Measurements from ENCODE around the gene CMYA5. TPM values are rescaled to one million over a fixed set of nuclear protein-coding genes. Genes with fewer than 3 reads are reported as not detected.

The CMYA5 gene
- total RNA-seq (ENCODE audit: low replicate concordance), result 1.7 and 7.5 TPM in 2 replicates

DNA sequence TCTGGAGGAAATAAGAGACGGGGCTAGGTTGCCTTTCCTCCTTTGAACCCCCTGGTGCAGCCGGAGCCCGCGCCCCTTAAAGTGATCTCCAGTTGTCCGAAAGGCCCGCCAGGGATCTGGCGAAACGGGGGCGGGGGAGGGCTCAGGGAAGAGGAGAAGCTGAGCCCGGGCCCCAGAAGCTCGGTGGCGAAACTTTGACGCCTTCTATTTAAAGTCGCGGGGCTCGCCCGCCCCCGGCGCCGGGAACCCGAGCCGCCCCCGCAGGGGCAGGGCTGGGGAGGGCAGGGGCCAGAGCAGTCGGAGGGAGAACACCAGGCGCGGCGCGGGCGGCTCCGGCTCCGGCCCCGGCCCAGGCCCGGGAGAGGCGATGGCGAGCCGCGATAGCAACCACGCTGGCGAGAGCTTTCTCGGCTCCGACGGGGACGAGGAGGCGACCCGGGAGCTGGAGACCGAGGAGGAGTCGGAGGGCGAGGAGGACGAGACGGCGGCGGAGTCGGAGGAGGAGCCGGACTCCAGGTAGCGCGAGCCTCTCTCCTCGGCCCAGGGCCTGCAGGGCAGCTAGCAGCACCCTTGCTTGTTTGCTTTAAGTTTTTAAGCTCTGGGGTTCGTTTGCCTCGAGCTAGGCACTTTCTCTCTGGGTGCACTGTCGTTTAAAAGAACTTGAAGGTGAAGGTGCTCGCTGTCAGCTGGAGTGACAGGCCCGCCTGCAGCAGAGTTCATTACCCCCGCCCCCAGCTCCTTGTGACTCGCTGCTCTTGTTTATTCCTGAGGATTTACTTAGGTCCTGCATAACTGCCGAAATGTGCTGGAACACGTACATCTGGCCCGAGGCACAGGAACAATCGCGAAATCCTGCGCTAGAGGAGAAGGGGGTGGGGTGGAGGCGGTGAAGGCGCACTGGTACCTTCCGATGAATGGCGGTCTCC is at the start of gene CMYA5:
TSS of gene CMYA5 (plus strand) at position 296 of the 926 bp plus-strand sequence. CDS start at position 368, 72 bp downstream.
- DNase-seq (ENCODE audit: low read depth), result no peak
- TF ChIP-seq, protein P1, sequence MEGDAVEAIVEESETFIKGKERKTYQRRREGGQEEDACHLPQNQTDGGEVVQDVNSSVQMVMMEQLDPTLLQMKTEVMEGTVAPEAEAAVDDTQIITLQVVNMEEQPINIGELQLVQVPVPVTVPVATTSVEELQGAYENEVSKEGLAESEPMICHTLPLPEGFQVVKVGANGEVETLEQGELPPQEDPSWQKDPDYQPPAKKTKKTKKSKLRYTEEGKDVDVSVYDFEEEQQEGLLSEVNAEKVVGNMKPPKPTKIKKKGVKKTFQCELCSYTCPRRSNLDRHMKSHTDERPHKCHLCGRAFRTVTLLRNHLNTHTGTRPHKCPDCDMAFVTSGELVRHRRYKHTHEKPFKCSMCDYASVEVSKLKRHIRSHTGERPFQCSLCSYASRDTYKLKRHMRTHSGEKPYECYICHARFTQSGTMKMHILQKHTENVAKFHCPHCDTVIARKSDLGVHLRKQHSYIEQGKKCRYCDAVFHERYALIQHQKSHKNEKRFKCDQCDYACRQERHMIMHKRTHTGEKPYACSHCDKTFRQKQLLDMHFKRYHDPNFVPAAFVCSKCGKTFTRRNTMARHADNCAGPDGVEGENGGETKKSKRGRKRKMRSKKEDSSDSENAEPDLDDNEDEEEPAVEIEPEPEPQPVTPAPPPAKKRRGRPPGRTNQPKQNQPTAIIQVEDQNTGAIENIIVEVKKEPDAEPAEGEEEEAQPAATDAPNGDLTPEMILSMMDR (IDR thresholded peaks at IDR 0.05; ENCODE audit: insufficient read depth, low read length), result no peak

DNA sequence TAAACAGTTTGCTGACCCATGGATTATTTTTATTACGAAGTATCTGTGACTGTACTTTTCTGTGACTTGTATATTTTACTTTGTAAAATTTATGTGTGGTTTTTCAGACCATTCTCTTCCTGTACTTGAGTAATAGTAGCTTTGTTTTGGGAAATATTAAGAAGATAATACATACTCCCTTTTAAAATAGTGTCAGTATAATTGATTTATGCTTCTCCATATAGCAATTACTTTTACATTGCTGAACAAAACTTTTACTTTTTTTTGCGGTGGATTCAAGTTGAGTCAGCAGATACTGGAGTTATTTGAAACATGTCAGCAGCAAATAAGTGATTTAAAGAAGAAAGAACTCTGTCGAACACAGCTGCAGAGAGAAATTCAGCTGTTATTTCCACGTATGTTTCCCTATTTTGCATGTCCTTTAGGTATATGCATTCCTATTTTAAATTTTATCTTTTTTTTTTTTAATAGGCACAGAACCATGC is 49.0 kb upstream of the CMYA5 start:
- H3K4me3 ChIP-seq (ENCODE audit: low read depth, low read length), result no peak overlapping the region
- DNase-seq (ENCODE audit: low read depth), result no peak
- TF ChIP-seq, protein P1 (IDR thresholded peaks at IDR 0.05; ENCODE audit: insufficient read depth, low read length), result no peak

More for the DNA sequence above, at the start of gene CMYA5:
- H3K4me3 ChIP-seq (ENCODE audit: low read depth, low read length), result peak within 1 kb of the TSS; percentile 44

DNA sequence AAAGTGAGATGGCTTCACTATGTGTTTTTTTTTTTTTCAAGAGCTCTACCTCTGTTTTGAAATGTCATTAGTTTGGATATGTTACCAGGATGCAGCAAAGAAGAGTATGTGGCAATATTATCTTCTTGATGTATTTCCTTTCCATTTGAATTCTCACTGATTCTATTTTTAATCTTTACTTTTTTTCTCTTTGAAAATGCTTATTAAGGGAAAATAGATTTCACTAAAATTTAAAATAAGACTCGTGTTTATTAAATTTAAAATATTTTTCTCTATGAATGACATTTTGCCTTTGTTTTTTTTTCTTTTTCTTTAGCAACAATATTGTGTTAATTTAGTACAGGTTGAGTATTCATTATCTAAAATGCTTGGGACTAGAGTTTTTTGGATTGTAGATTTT is 48.2 kb upstream of the CMYA5 start:
- no peak for DNase-seq (ENCODE audit: low read depth)
- H3K4me3 ChIP-seq (ENCODE audit: low read depth, low read length), result no peak overlapping the region
- TF ChIP-seq, protein P1 (IDR thresholded peaks at IDR 0.05; ENCODE audit: insufficient read depth, low read length), result no peak

DNA sequence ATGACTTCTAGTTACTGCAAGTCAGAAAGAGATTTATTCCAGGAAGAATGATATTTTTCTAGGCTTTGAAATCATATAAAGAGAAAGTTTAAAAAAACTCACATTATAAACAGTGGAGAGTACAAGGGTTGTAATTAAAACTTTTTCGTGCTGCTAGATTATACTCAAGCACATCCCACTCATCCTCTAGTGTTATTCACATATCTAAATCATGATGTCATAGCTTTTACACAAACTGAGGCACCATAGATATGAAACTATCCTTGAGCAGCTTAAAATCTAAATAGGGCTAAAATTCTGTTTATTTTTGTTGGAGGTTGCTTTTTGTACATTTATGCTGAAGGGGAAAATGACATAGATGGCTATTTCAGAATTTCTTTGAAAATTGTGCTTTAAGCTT is 47.4 kb upstream of the CMYA5 start:
- no peak for DNase-seq (ENCODE audit: low read depth)
- TF ChIP-seq, protein P1 (IDR thresholded peaks at IDR 0.05; ENCODE audit: insufficient read depth, low read length), result no peak
- H3K4me3 ChIP-seq (ENCODE audit: low read depth, low read length), result no peak overlapping the region

DNA sequence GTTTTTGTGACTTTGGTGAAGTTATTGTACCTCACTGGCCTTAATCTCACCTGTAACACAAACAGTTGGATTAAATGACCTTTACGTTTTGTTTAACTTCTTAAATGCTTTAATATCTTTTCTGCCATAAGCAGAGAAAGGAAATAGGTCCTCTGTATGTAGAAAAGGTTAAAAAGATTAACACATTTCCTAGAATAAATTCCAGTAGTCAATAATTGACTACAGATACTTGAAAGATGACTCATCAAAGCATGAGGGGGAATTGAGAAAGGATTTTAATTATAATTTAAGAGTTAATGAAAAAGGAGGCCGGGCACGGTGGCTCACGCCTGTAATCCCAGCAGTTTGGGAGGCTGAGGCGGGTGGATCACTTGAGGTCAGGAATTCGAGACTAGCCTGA is 35.8 kb upstream of the CMYA5 start:
- DNase-seq (ENCODE audit: low read depth), result no peak
- TF ChIP-seq, protein P1 (IDR thresholded peaks at IDR 0.05; ENCODE audit: insufficient read depth, low read length), result no peak
- H3K4me3 ChIP-seq (ENCODE audit: low read depth, low read length), result no peak overlapping the region

DNA sequence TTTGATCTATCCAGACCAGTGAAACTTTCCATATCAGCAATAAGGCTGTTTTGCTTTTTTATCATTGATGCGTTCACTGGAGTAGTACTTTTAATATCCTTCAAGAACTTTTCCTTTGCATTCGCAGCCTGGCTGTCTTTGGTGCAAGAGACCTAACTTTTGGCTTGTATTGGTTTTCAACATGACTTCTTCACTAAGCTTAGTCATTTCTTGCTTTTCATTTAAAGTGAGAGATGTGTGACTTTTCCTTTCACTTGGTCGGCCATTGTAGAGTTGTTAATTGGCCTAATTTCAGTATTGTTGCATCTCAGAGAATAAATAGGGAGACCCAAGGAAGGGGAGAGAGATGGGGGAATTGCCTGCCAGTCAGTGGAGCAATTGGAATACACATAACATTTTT is 26.4 kb upstream of the CMYA5 start:
- no peak overlapping the region for H3K4me3 ChIP-seq (ENCODE audit: low read depth, low read length)
- TF ChIP-seq, protein P1 (IDR thresholded peaks at IDR 0.05; ENCODE audit: insufficient read depth, low read length), result no peak
- DNase-seq (ENCODE audit: low read depth), result no peak
